ENCODE data around the gene MRPL2.

GRCh38 chr6:43089467-43089866, 30.2 kb upstream of the MRPL2 start:
- no peak for TF ChIP-seq CTCF (IDR thresholded peaks at IDR 0.05)
- no peak for TF ChIP-seq POLR2A (IDR thresholded peaks at IDR 0.05)

Data from heart left ventricle (tissue), 13 donors.